Measurements from ENCODE around the gene RBPJL. TPM values are rescaled to one million over a fixed set of nuclear protein-coding genes. Genes with fewer than 3 reads are reported as not detected.

Gene RBPJL
- total and polyA plus RNA-seq, 2 of the 8 experiments (the other 6 are each of a cell fraction or from before 2014, with no cell fraction given): 0.67 to 1.3 TPM

- Histone ChIP-seq H3K79me1 (ENCODE audit: low read depth, low read length) (no peaks in the 10 kb centered on the region), H2AK5ac (ENCODE audit: low read depth, low read length) (no peak overlapping the region), H2AFZ (ENCODE audit: low read length) (peak overlapping the region; percentile 43; the same call in 1 of the 2 replicates), H3K56ac (replicated peaks; ENCODE audit: insufficient read length, low read depth, low read length) (no peak overlapping the region), H3K4me1 (replicated peaks in 1 of 4; ENCODE audit: control insufficient read depth in 3 of 4, insufficient read depth in 4 of 4, low read length in 3 of 4) (peaks cover 0 to 3% (median 0%) of the 10 kb centered on the region in 4 experiments; a peak in 3 of 7 replicates), H3K18ac (ENCODE audit: extremely low read depth, low read length) (peak overlapping the region; percentile 62), H3K4me2 (ENCODE audit: insufficient read depth in 1 of 2, low read depth in 2 of 2, low read length in 2 of 2) (peak overlapping the region; percentile 65 to 71), H4K20me1 (replicated peaks in 1 of 2; ENCODE audit: control insufficient read depth in 1 of 2, insufficient read depth in 2 of 2, low read length in 2 of 2) (no peaks in the 10 kb centered on the region), H2BK15ac (ENCODE audit: low read length) (no peak overlapping the region; the same call in 1 of the 2 replicates), H2BK20ac (ENCODE audit: low read length) (no peak overlapping the region), H2BK12ac (ENCODE audit: low read depth, low read length) (no peak overlapping the region), H3K36me3 (ENCODE audit: control insufficient read depth in 2 of 4, insufficient read depth in 4 of 4, low read length in 3 of 4) (0 out of 8 replicates have a peak, but pooled peaks cover 0 to 3% (median 0%) of the 10 kb centered on the region in 4 experiments), H3K23ac (ENCODE audit: insufficient read length) (no peak overlapping the region), H3K14ac (ENCODE audit: insufficient read length) (no peak overlapping the region), H3K79me2 (ENCODE audit: control insufficient read depth in 1 of 2, insufficient read depth in 2 of 2, low read length in 2 of 2) (no peaks in the 10 kb centered on the region), H3K27me3 (replicated peaks in 1 of 4; ENCODE audit: control insufficient read depth in 3 of 4, extremely low read depth in 1 of 4, insufficient read depth in 3 of 4, low read length in 3 of 4) (peaks cover 0 to 20% (median 11%) of the 10 kb centered on the region in 4 experiments; a peak in 6 of 7 replicates), H3K4me3 (ENCODE audit: extremely low read depth in 1 of 4, insufficient read depth in 2 of 4, low read depth in 3 of 4, low read length in 4 of 4) (peak overlapping the region; percentile 35 to 63 (median 54)), H3K27ac (ENCODE audit: low read depth, low read length) (no peak overlapping the region), H4K91ac (replicated peaks; ENCODE audit: insufficient read length, low read length) (peak overlapping the region; percentile 47), H3K23me2 (ENCODE audit: low read depth, low read length) (peaks cover 7% of the 10 kb centered on the region; the same call in 1 of the 2 replicates), H4K8ac (ENCODE audit: extremely low read depth, insufficient read depth, low read length) (peak overlapping the region; percentile 90), H4K5ac (ENCODE audit: insufficient read length, low read depth, low read length) (no peak overlapping the region), H2BK5ac (ENCODE audit: low read depth, low read length) (peak overlapping the region; percentile 49; the same call in 1 of the 2 replicates), H3K4ac (replicated peaks; ENCODE audit: insufficient read length, low read depth, low read length) (peak overlapping the region; percentile 49), H3K9me3 (ENCODE audit: insufficient read depth in 2 of 2, low read depth in 1 of 2, low read length in 1 of 2) (peaks cover 8 to 12% of the 10 kb centered on the region in 2 experiments), H3K9ac (replicated peaks in 1 of 4; ENCODE audit: extremely low read depth in 1 of 4, low read depth in 3 of 4, low read length in 3 of 4) (peak overlapping the region; percentile 53 to 67 (median 62); a peak in 6 of 7 replicates), H2BK120ac (replicated peaks; ENCODE audit: low read depth, low read length) (no peak overlapping the region)
- WGBS, 2 experiments (ENCODE audit: extremely low coverage in 1 of 2, insufficient coverage in 1 of 2, insufficient read length in 1 of 2, insufficient replicate concordance in 2 of 2, low coverage in 1 of 2, low lambda C conversion rate in 2 of 2, missing lambda C conversion rate in 1 of 2): 6% methylated on average over 68 of the region's 79 CpGs; no CpG with 5 or more reads in 1 of the 2 experiments
- ChIA-PET POLR2A (ENCODE audit: partially characterized antibody) (interaction anchor here (0.6 to 3.1 kb wide), 11 partner anchors 10 to 640 kb away, joined by 3 to 18 read pairs (median 3); partner anchors contain the start of genes MATN4, SDC4 and WFDC5), CTCF (ENCODE audit: partially characterized antibody) (interaction anchor here (0.6 to 6.2 kb wide), 53 partner anchors 9 to 1596 kb away, joined by 3 to 104 read pairs (median 4); partner anchors contain the start of genes MATN4, PIGT, RBPJL and TP53TG5)
- DNase-seq (ENCODE audit: low read depth in 1 of 2, low spot score in 2 of 2): peak; percentile 64 to 99
- no peak for FAIRE-seq
- TF ChIP-seq HDAC2 (IDR thresholded peaks at IDR 0.05; ENCODE audit: borderline replicate concordance in 1 of 2, low read depth in 2 of 2, low read length in 2 of 2) (0 out of 4 replicates have a peak, but pooled peaks of 1 of the 2 experiments have one; percentile 59), SIX5 (IDR thresholded peaks at IDR 0.05; ENCODE audit: low read depth, low read length) (no peak), MAFK (IDR thresholded peaks at IDR 0.05; ENCODE audit: low read depth, low read length) (no peak), TCF12 (IDR thresholded peaks at IDR 0.05; ENCODE audit: low read depth, low read length) (no peak), CBX5 (IDR thresholded peaks at IDR 0.05; ENCODE audit: low read depth, low read length) (no peak), SP1 (IDR thresholded peaks at IDR 0.05; ENCODE audit: low read depth, low read length) (no peak), TAF7 (optimal IDR thresholded peaks at IDR 0.05; ENCODE audit: borderline replicate concordance, low read depth, low read length) (no peak), E2F6 (IDR thresholded peaks at IDR 0.05) (peak; percentile 97), SIN3A (conservative IDR thresholded peaks at IDR 0.05 in 1 of 2, IDR thresholded peaks at IDR 0.05 in 1 of 2; ENCODE audit: low read depth in 1 of 2, low read length in 2 of 2) (peak in 1 of 2 experiments; percentile 57; a peak in 1 of 4 replicates)
Measured at GRCh38 chr20:45293041-45294002, 13.3 kb upstream of the RBPJL start.
